GM12878 (cell line): Measurements from ENCODE around the gene FRMD5. TPM values are rescaled to one million over a fixed set of nuclear protein-coding genes. Genes with fewer than 3 reads are reported as not detected.

Experiments
- ATAC-seq: fragments of 200-7000 bp; cut with Tn5 transposase; 3 replicates; pipeline ENCODE4 v1.9.1; 2020; ENCODE audit warnings: mild to moderate bottlenecking, moderate library complexity
- BruUV-seq: library from RNA; stranded (reverse); fragments of 400-500 nt; replicated peaks from 2 replicates; lab custom pipeline; 2021; lab: Mats Ljungman, UMichigan
- CTCF ChIA-PET: fragments of 300-600 bp; sonication (Branson Sonifier 250); formaldehyde crosslinking; extraction: SDS; loops from one replicate; lab custom pipeline; 2021; ENCODE audit warnings: inconsistent platforms; lab: Yijun Ruan, JAX
- POLR2A ChIA-PET: fragments of 350-600 bp; formaldehyde crosslinking; extraction: SDS; loops from one replicate; lab custom pipeline; 2021; ENCODE audit warnings: inconsistent platforms; lab: Charles Lee
- RAD21 ChIA-PET: fragments of 300-600 bp; sonication (Branson Sonifier 250); formaldehyde crosslinking; loops from one replicate; lab custom pipeline; 2023; ENCODE audit warnings: antibody characterized with exemption; ENCODE audit not compliant: unreplicated experiment; lab: Charles Lee
- SMC1A ChIA-PET: fragments of 300-600 bp; sonication (Branson Sonifier 250); formaldehyde crosslinking; loops from one replicate; lab custom pipeline; 2023; ENCODE audit not compliant: unreplicated experiment, uncharacterized antibody; lab: Charles Lee
- DNase-seq: peaks from one replicate; pipeline ENCODE4 v3.0.0-alpha.2; 2011; ENCODE audit warnings: low read depth, low spot score
- FAIRE-seq: peaks from 3 replicates; lab custom pipeline; 2011; peaks lifted over from hg19 to GRCh38; lab: Jason Lieb, UNC
- H2AFZ ChIP-seq: 2 replicates; pipeline ENCODE4 v1.6.0; 2011; ENCODE audit warnings: low read depth, low read length, control low read depth; ENCODE audit not compliant: control insufficient read depth
- H3K27ac ChIP-seq: 2 replicates; pipeline ENCODE4 v1.5.1; 2011; ENCODE audit warnings: control low read depth; ENCODE audit not compliant: control insufficient read depth, insufficient read depth
- H3K27me3 ChIP-seq, 2 experiments: replicated peaks in 1 of 2; 2 replicates each; pipeline versions ENCODE4 v1.6.0 to v1.6.1; 2011; ENCODE audit warnings: low read length in 1 of 2; ENCODE audit not compliant: control insufficient read depth in 2 of 2, insufficient read depth in 2 of 2
- H3K36me3 ChIP-seq, 2 experiments: 2 replicates each; pipeline ENCODE4 v1.5.1; 2011; ENCODE audit warnings: low read length in 1 of 2; ENCODE audit not compliant: control insufficient read depth in 2 of 2, insufficient read depth in 2 of 2
- H3K4me1 ChIP-seq: 2 replicates; pipeline ENCODE4 v1.6.1; 2011; ENCODE audit warnings: mild to moderate bottlenecking, low read length, moderate library complexity, mixed read lengths; ENCODE audit not compliant: control insufficient read depth, insufficient read depth
- H3K4me2 ChIP-seq: 2 replicates; pipeline ENCODE4 v1.6.0; 2011; ENCODE audit warnings: control low read depth; ENCODE audit not compliant: control insufficient read depth, insufficient read depth
- H3K4me3 ChIP-seq: fragments of 200-600 bp; sonication (generic); 2 replicates; pipeline ENCODE4 v1.5.1; 2016
- H3K79me2 ChIP-seq: 2 replicates; pipeline ENCODE4 v1.6.0; 2011; ENCODE audit warnings: low read length; ENCODE audit not compliant: control insufficient read depth, insufficient read depth
- H3K9ac ChIP-seq: 2 replicates; pipeline ENCODE4 v1.8.0; 2011; ENCODE audit warnings: low read length, control low read depth, mixed read lengths; ENCODE audit not compliant: control insufficient read depth, insufficient read depth
- H3K9me3 ChIP-seq: replicated peaks from 3 replicates; pipeline ENCODE4 v1.5.1; 2011; ENCODE audit warnings: mild to moderate bottlenecking, low read length; ENCODE audit not compliant: control insufficient read depth, insufficient read depth
- H4K20me1 ChIP-seq: 2 replicates; pipeline ENCODE4 v1.6.0; 2011; ENCODE audit not compliant: control insufficient read depth, insufficient read depth
- ATF7 ChIP-seq: fragments of 450-650 bp; IDR thresholded peaks from 2 replicates; pipeline ENCODE4 v1.6.1; 2016; ENCODE audit warnings: low read depth, mild to moderate bottlenecking
- CEBPB ChIP-seq, 2 experiments: fragments of 150-350 bp in 1 of 2; IDR thresholded peaks; 2 replicates each; pipeline ENCODE4 v1.6.1; 2012 to 2014; ENCODE audit warnings: low read depth in 2 of 2, low read length in 2 of 2, borderline replicate concordance in 1 of 2, inconsistent platforms in 1 of 2
- EP300 ChIP-seq, 2 experiments: fragments of 150-350 bp in 1 of 2; IDR thresholded peaks; 2 replicates each; pipeline ENCODE4 v1.6.1; 2011 to 2012; ENCODE audit warnings: low read depth in 2 of 2, low read length in 2 of 2, borderline replicate concordance in 1 of 2, improper control_type of control experiment in 1 of 2, inconsistent platforms in 1 of 2; ENCODE audit not compliant: control insufficient read depth in 1 of 2
- NFYB ChIP-seq: IDR thresholded peaks from 2 replicates; pipeline ENCODE4 v1.6.1; 2011; ENCODE audit warnings: low read depth, mild to moderate bottlenecking, low read length, improper control_type of control experiment, moderate library complexity; ENCODE audit not compliant: insufficient read depth
- NR2C1 ChIP-seq: fragments of 450-650 bp; IDR thresholded peaks from 2 replicates; pipeline ENCODE4 v1.6.1; 2017; ENCODE audit warnings: antibody characterized with exemption, mild to moderate bottlenecking, moderate library complexity
- NR2F1 ChIP-seq: fragments of 450-650 bp; conservative IDR thresholded peaks from 2 replicates; pipeline ENCODE4 v1.6.1; 2017; ENCODE audit warnings: mild to moderate bottlenecking
- PML ChIP-seq: IDR thresholded peaks from 2 replicates; pipeline ENCODE4 v1.6.1; 2012; ENCODE audit warnings: low read length, inconsistent platforms
- POLR2AphosphoS5 ChIP-seq: IDR thresholded peaks from 2 replicates; pipeline ENCODE4 v1.6.1; 2011; ENCODE audit warnings: mild to moderate bottlenecking, low read length, inconsistent platforms
- RB1 ChIP-seq: fragments of 450-650 bp; formaldehyde crosslinking; IDR thresholded peaks from 2 replicates; pipeline ENCODE4 v1.6.1; 2017; ENCODE audit warnings: mild to moderate bottlenecking, borderline replicate concordance
- RUNX3 ChIP-seq: IDR thresholded peaks from 2 replicates; pipeline ENCODE4 v1.6.1; 2012; ENCODE audit warnings: low read length, inconsistent platforms
- SREBF1 ChIP-seq: IDR thresholded peaks from 2 replicates; pipeline ENCODE4 v1.6.1; 2012; ENCODE audit warnings: mild to moderate bottlenecking, low read length
- ZNF207 ChIP-seq: fragments of 450-650 bp; IDR thresholded peaks from 2 replicates; pipeline ENCODE4 v1.6.1; 2014; ENCODE audit warnings: antibody characterized with exemption, mild to moderate bottlenecking, borderline replicate concordance
- WGBS: methylation state at CpG from one replicate; pipeline ENCODE4 v1.1.6; 2016; ENCODE audit warnings: low lambda C conversion rate; ENCODE audit not compliant: insufficient replicate concordance, insufficient coverage; ENCODE audit errors: missing lambda C conversion rate; 5-methylcytosine and 5-hydroxymethylcytosine counted together
- in situ Hi-C: fragments of 300-500 bp; cut with MboI; formaldehyde crosslinking; loops from 9 replicates; pipeline ENCODE4 v1.14.3; 2018; ENCODE audit warnings: mixed read lengths
- intact Hi-C: fragments of 100-400 bp; cut with micrococcal nuclease; formaldehyde crosslinking; loops from one replicate; pipeline ENCODE4 v1.14.2; 2022; ENCODE audit not compliant: unreplicated experiment
- polyA plus RNA-seq, 11 experiments: library from polyadenylated mRNA; depleted of rRNA in 4 of 11; unstranded in 6 of 11; stranded (reverse) in 5 of 11; fragments of >200 nt; fragmentation: Nextera tagmentation in 4 of 11; fragmentation: Illumina TruSeq in 1 of 11; extraction: Ambion mirVana in 4 of 11; extraction: Trizol in 1 of 11; gene quantifications; 1 replicate in 1 of 11; 2 replicates in 10 of 11; pipeline versions ENCODE4 v1.2.1 to v1.2.3, GENCODE V29; 2011 to 2016; ENCODE audit warnings: inconsistent platforms in 2 of 11, missing spikeins in 2 of 11, low read depth in 1 of 11
- total RNA-seq, 4 experiments: library from RNA; depleted of rRNA in 3 of 4; stranded (reverse); fragments of >200 nt in 3 of 4; fragmentation: Illumina TruSeq in 1 of 4; extraction: Trizol in 1 of 4; gene quantifications; 2 replicates each; pipeline versions ENCODE4 v1.2.1 to v1.2.3, GENCODE V29; 2013 to 2021
- TF ChIP-seq, protein P1 (sequence below): fragments of 450-650 bp; IDR thresholded peaks from 2 replicates; pipeline ENCODE4 v1.6.1; 2017; ENCODE audit warnings: antibody characterized with exemption, mild to moderate bottlenecking, moderate library complexity

The FRMD5 gene
- total and polyA plus RNA-seq, 10 of the 15 experiments (the other 5 are each of a cell fraction or from before 2014, with no cell fraction given): 0.26 to 6.4 (median 0.68) TPM; not detected in 1

DNA sequence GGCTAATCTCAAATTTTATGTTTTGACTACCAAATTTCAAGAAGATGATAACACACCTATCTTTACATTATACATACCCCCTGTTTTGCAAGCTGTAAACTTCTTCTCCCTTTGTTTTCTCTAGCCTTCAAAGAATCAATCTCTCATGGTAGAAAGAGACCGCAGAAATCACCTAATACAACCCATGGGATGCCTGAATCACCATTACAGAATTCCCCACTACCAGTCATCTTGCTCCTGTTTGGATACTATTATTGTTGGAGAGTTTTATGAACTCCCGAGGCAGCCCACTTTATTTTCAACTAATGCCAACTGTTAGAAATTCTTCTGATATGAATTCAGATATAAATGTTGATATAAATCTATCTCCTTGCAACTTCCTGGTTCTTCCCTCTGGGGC lies 110.9 kb downstream of the FRMD5 start:
- intact Hi-C loops (no loop called here), in situ Hi-C loops (no loop called here)
- no peak overlapping the region for H3K27ac ChIP-seq
- DNase-seq (no peak), FAIRE-seq (no peak), ATAC-seq (no peak)
- ChIA-PET CTCF (interaction anchor here (0.5 to 1.8 kb wide), 3 partner anchors 14 to 300 kb away, joined by 3 to 4 read pairs (median 4); no protein-coding TSS in a partner anchor), POLR2A (no interaction called here), RAD21 (no interaction called here), SMC1A (interaction anchor here (0.9 to 1.6 kb wide), 3 partner anchors 15 to 180 kb away, joined by 3 read pairs; no protein-coding TSS in a partner anchor)
- no peaks in the 10 kb centered on the region for H4K20me1 ChIP-seq
- no peaks in the 10 kb centered on the region for H3K27me3 ChIP-seq
- WGBS: 46% methylated on average over 2 of the region's 2 CpGs
- H3K36me3 ChIP-seq: no peaks in the 10 kb centered on the region
- H3K4me1 ChIP-seq: peaks cover 16% of the 10 kb centered on the region
- no peak overlapping the region for H2AFZ ChIP-seq
- no peak overlapping the region for H3K9ac ChIP-seq
- H3K4me3 ChIP-seq: no peak overlapping the region
- no peaks in the 10 kb centered on the region; the same call in 2 of the 3 replicates for H3K9me3 ChIP-seq
- no peak for TF ChIP-seq ATF7
- TF ChIP-seq EP300 (IDR thresholded peaks at IDR 0.05; ENCODE audit: borderline replicate concordance in 1 of 2, control insufficient read depth in 1 of 2, low read depth in 2 of 2, low read length in 2 of 2): no peak
- TF ChIP-seq ZNF207: no peak
- H3K79me2 ChIP-seq: no peaks in the 10 kb centered on the region
- H3K4me2 ChIP-seq: no peak overlapping the region
- BruUV-seq: no TSS peak

DNA sequence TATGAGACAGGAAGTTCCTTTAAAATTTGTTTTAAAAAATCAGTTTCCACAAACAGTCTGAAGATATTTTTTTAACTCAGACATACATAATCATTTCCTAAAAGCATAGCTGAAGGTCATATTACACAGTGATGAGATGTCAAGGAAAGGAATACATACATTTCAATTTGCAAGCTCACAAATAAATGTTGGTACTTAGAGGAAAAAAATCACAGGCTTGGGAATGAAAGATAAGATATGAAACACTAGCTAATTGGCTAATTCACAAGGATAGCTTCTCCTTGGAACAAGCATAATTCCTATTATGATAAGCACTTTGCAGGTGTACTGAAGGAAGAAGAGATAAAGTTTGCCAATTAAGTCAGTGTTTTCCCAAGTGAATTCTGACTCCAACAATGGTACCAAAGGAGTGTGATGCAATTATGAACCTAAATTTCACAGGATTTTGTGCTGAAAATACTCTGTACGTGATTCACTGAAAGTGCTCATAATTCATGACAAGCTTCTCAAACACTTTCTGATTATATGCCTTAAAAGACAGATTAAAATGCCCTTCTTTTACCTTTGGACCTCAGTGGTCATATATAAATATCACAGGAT lies 112.4 kb downstream of the FRMD5 start:
- H3K4me2 ChIP-seq: peak overlapping the region; percentile 39; the same call in 1 of the 2 replicates
- H3K4me1 ChIP-seq: peaks cover 16% of the 10 kb centered on the region
- H3K79me2 ChIP-seq: no peaks in the 10 kb centered on the region
- DNase-seq: no peak
- H3K27ac ChIP-seq: no peak overlapping the region; the same call in 1 of the 2 replicates
- H3K27me3 ChIP-seq: no peaks in the 10 kb centered on the region
- H3K36me3 ChIP-seq: no peaks in the 10 kb centered on the region
- no peak for ATAC-seq
- 50% methylated on average over 1 of the region's 1 CpG for WGBS
- CTCF ChIA-PET: interaction anchor here (0.8 to 1.5 kb wide), 6 partner anchors 8 to 178 kb away, joined by 3 to 4 read pairs (median 4); no protein-coding TSS in a partner anchor
- no peaks in the 10 kb centered on the region; the same call in 2 of the 3 replicates for H3K9me3 ChIP-seq
- peak overlapping the region; percentile 41 for H2AFZ ChIP-seq
- POLR2A ChIA-PET: interaction anchor here (0.5 to 0.9 kb wide), 2 partner anchors 115 to 282 kb away, joined by 3 read pairs; partner anchors contain the start of genes HYPK and SERINC4
- H3K9ac ChIP-seq: no peak overlapping the region
- RAD21 ChIA-PET: interaction anchor here (0.6 to 1.4 kb wide), 3 partner anchors 12 to 60 kb away, joined by 3 to 5 read pairs (median 4); no protein-coding TSS in a partner anchor
- no TSS peak for BruUV-seq
- H4K20me1 ChIP-seq: no peaks in the 10 kb centered on the region
- in situ Hi-C loops (no loop called here), intact Hi-C loops (no loop called here)
- H3K4me3 ChIP-seq: peak overlapping the region; percentile 46; the same call in 1 of the 2 replicates
- SMC1A ChIA-PET: interaction anchor here (0.7 to 1.2 kb wide), 6 partner anchors 10 to 419 kb away, joined by 3 to 7 read pairs (median 3); no protein-coding TSS in a partner anchor
- FAIRE-seq: peak; percentile 62
- TF ChIP-seq POLR2AphosphoS5 (no peak), SREBF1 (no peak), RUNX3 (no peak), PML (no peak), NR2C1 (no peak), NFYB (no peak), NR2F1 (no peak), RB1 (no peak), CEBPB (IDR thresholded peaks at IDR 0.05; ENCODE audit: borderline replicate concordance in 1 of 2, low read depth in 2 of 2, low read length in 2 of 2) (no peak)
- TF ChIP-seq, protein P1, sequence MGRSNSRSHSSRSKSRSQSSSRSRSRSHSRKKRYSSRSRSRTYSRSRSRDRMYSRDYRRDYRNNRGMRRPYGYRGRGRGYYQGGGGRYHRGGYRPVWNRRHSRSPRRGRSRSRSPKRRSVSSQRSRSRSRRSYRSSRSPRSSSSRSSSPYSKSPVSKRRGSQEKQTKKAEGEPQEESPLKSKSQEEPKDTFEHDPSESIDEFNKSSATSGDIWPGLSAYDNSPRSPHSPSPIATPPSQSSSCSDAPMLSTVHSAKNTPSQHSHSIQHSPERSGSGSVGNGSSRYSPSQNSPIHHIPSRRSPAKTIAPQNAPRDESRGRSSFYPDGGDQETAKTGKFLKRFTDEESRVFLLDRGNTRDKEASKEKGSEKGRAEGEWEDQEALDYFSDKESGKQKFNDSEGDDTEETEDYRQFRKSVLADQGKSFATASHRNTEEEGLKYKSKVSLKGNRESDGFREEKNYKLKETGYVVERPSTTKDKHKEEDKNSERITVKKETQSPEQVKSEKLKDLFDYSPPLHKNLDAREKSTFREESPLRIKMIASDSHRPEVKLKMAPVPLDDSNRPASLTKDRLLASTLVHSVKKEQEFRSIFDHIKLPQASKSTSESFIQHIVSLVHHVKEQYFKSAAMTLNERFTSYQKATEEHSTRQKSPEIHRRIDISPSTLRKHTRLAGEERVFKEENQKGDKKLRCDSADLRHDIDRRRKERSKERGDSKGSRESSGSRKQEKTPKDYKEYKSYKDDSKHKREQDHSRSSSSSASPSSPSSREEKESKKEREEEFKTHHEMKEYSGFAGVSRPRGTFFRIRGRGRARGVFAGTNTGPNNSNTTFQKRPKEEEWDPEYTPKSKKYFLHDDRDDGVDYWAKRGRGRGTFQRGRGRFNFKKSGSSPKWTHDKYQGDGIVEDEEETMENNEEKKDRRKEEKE: no peak
